Neural cell (in vitro differentiated cells): ENCODE measurements around the gene SLC39A3.

ENCODE experiments used
- EZH2 ChIP-seq: fragments of 200-600, 300-800 bp; shearing (Covaris generic), sonication (generic); IDR thresholded peaks from 2 replicates; pipeline ENCODE4 v1.6.1; 2014; ENCODE audit warnings: antibody characterized with exemption, low read length, borderline replicate concordance, mild to moderate bottlenecking; ENCODE audit not compliant: insufficient read depth, poor library complexity, severe bottlenecking
- POLR2AphosphoS5 ChIP-seq: IDR thresholded peaks from 2 replicates; pipeline ENCODE4 v1.6.1; 2012
- TAF1 ChIP-seq: IDR thresholded peaks from 2 replicates; pipeline ENCODE4 v1.6.1; 2012; ENCODE audit warnings: low read depth
- TF ChIP-seq, protein P1 (sequence below): fragments of 450-650 bp; IDR thresholded peaks from 2 replicates; pipeline ENCODE4 v1.5.1; 2014; ENCODE audit warnings: antibody characterized with exemption, mild to moderate bottlenecking, moderate library complexity; ENCODE audit not compliant: poor library complexity, severe bottlenecking

GRCh38 chr19:2716275-2716650, 23.6 kb downstream of the SLC39A3 start:
- TF ChIP-seq, protein P1, sequence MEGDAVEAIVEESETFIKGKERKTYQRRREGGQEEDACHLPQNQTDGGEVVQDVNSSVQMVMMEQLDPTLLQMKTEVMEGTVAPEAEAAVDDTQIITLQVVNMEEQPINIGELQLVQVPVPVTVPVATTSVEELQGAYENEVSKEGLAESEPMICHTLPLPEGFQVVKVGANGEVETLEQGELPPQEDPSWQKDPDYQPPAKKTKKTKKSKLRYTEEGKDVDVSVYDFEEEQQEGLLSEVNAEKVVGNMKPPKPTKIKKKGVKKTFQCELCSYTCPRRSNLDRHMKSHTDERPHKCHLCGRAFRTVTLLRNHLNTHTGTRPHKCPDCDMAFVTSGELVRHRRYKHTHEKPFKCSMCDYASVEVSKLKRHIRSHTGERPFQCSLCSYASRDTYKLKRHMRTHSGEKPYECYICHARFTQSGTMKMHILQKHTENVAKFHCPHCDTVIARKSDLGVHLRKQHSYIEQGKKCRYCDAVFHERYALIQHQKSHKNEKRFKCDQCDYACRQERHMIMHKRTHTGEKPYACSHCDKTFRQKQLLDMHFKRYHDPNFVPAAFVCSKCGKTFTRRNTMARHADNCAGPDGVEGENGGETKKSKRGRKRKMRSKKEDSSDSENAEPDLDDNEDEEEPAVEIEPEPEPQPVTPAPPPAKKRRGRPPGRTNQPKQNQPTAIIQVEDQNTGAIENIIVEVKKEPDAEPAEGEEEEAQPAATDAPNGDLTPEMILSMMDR, result no peak
- no peak for TF ChIP-seq EZH2
- TF ChIP-seq POLR2AphosphoS5, result no peak
- no peak for TF ChIP-seq TAF1
